PFSK-1 (cell line): ENCODE data around the gene SLC22A14.

Source experiments
- POLR2AphosphoS5 ChIP-seq: IDR thresholded peaks from 2 replicates; pipeline ENCODE4 v1.6.1; 2012; ENCODE audit warnings: low read depth, mild to moderate bottlenecking, control low read depth, low read length, moderate library complexity
- SIN3A ChIP-seq: IDR thresholded peaks from 2 replicates; pipeline ENCODE4 v1.6.1; 2012; ENCODE audit warnings: mild to moderate bottlenecking, low read length, moderate library complexity, borderline replicate concordance; ENCODE audit not compliant: insufficient read depth

DNA sequence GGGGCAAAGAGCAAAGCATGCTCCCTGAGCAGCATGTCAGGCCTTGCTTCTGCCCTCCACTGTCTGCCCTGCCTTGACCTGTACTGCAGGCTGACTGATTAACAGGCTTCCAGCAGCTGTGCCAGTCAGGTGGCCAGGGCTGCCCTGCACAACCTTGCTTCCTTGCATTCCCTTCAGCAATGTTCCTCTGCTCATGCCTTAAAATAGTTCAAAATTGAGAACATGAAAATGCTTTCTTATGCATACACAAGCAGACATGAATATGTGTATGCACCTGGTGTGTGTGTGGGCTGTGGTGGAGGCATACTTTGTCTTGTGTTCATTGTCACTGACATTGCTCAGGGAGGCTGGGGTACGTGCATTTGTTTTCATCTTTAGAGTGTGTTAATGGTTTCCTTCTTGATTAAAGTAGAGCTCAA lies 17.7 kb upstream of the SLC22A14 start:
- TF ChIP-seq SIN3A (no peak), POLR2AphosphoS5 (no peak)
